Activated CD8-positive, alpha-beta memory T cell treated with anti-CD3 and anti-CD28 coated beads for 1 hour (primary cell): ENCODE data around the gene LILRA6.
"Not testable (repeated sequence)": the region's sequence is repeated elsewhere in the genome, so short reads cannot be mapped to it uniquely, and the experiment has no call there.

ENCODE experiments used
- DNase-seq, 2 donors: peaks; one replicate each; pipeline ENCODE4 v3.0.0-alpha.2; 2020; ENCODE audit warnings: low read depth in 1 of 2; ENCODE audit errors: extremely low read depth in 1 of 2

The LILRA6 gene

DNA sequence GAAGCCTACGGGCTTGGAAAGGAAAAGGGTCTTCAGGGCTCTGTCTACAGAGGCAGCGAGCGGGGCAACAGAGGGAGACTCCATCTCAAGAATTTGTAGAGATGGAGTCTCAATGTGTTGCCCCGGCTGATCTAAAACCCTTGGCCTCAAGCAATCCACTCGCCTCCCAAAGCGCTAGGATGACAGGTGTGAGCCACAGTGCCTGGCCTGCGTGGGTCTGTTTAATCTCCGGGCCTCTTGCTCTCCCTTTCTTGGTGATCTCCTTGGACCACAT lies 33.9 kb downstream of the LILRA6 start:
- DNase-seq: no peak

DNA sequence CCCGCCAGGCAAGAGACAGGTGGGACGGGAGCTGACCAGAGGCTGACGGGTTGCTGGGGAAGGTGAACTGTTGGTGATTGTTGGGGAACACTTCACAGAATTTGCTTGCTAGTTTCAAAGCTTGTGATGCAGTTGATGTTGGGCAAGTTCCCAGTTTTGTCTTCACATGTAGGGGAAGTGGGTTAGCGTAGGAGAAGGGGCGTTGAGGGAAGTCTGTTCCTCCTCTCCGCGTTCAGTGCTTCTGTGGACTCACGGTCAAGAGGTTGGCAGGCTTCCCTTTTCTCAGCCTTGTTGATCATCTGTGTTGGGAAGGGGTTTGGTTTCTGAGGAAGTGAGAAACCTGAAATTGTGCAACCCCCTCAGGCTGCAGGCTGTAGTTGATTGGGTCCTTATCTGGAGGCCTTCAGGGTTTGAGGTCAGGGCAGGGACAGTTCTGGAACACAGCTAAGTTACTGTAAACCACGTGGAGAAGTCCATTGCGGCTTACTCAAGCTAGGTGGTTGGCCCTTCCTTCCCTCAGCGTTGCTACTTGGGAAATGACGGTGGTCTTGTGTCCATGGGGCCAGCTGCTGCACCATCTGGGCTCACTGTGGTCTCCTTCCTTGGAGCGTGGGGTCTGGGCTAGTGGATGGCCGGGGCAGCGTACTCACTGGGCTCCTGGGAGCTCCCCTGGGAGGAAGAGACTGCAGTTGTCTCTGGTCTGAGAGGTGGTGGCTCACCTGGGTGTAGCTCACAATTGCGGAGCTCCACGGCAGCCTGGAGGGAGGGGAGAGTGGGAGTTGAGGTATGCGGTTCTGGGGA lies 34.4 kb downstream of the LILRA6 start:
- DNase-seq: no peak

DNA sequence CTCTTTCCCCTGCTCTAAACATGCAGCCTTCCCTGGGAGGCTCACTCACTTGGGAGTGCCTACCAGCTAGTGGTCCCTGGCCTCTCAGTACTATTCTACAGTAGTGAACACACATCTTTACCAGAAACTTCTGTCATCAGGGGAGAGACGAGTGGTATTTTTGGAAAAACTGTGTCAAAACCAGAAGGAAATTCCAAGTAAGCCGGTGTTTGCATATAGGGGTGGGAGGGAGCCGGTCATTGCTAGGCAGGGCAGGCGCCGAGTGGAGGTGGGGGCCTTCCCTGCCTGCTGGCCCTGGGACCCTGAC lies 35.0 kb downstream of the LILRA6 start:
- no peak for DNase-seq

DNA sequence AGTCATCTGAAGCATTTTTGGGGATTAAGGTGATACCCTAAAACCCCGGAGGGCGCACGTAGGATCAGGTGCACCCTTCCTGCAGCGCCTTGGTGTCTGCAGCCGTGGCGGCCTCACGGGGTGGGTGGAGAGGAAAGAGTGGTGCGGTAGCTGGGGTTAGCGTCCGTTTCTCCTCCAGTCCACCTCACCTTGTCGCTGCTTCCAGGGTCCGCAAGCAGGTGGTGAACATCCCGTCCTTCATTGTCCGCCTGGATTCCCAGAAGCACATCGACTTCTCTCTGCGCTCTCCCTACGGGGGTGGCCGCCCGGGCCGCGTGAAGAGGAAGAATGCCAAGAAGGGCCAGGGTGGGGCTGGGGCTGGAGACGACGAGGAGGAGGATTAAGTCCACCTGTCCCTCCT lies 35.4 kb downstream of the LILRA6 start:
- not testable (repeated sequence) for DNase-seq

GRCh38 chr19:54206831-54207177 lies 35.8 kb downstream of the LILRA6 start:
- DNase-seq: no peak

GRCh38 chr19:54206030-54206830 lies 36.4 kb downstream of the LILRA6 start:
- DNase-seq: no peak

GRCh38 chr19:54204767-54205468 lies 37.7 kb downstream of the LILRA6 start:
- DNase-seq: no peak

- no peak for DNase-seq
Measured at GRCh38 chr19:54203151-54203611, 39.4 kb downstream of the LILRA6 start.

DNA sequence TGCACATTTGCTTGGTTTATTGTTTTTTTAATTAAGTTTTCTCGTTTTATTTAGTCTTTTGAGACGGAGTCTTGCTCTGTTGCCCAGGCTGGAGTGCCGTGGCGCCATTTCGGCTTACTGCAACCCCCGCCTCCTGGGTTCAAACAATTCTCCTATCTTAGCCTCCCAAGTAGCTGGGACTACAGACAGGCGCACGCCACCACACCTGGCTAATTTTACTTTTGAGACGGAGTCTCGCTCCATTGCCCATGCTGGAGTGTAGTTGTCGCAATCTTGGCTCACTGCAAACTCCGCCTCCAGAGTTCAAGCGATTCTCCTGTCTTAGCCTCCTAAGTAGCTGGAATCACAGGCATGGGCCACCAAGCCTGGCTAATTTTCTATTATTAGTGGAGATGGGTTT lies 40.6 kb downstream of the LILRA6 start:
- no peak for DNase-seq

- DNase-seq: no peak
Measured at GRCh38 chr19:54201172-54201701, 41.4 kb downstream of the LILRA6 start.

DNA sequence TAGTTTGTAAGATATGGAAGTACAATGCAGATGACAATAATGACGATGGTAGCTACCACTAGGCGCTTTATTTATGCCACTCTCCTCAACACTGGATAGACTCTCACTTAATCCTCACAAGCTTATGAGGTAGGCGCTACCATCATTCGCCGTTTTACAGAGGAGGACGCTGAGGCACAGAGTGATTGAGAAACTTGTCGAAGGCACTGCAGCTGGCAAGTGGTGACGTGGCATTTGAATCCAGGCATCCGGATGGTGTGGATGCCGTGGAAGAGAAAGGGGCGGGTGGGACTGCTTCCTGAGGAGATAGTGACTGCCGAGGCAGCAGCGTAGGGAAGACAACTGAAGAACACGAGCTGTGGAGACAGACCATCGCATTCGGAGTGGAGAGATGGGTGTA lies 43.2 kb downstream of the LILRA6 start:
- no peak for DNase-seq

- DNase-seq: no peak
Measured at GRCh38 chr19:54197121-54197520, 45.5 kb downstream of the LILRA6 start.

DNA sequence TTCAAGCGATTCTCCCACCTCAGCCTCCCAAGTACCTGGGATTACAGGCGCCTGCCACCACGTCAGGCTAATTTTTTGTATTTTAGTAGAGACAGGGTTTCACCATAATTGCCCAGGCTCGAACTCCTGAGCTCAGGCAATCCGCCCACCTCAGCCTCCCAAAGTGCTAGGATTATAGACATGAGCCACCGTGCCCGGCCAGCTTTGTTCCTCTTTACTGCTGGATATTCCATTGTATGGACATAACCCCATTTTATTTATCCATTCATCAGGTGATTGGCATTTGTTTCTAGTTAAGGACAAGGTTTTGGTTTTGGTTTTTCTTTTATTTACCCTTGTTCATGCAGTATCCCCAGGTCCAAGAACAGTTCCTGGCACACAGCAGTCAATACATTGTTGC lies 46.1 kb downstream of the LILRA6 start:
- no peak for DNase-seq

DNA sequence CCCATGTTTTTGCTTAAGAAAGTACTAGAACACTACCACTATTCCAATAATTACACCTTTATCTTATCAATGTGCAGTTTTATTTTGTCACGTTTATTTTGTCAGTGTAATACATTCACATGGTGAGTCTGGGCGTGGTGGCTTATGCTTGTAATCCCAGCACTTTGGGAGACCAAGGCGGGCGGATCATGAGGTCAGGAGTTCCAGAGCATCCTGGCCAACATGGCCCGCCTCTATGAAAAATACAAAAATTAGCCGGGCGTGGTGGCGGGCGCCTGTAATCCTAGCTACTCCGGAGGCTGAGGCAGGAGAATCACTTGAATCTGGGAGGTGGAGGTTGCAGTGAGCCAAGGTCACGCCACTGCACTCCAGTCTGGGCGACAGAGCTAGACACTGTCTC lies 48.1 kb downstream of the LILRA6 start:
- not testable (repeated sequence) for DNase-seq

GRCh38 chr19:54193011-54193410 lies 49.6 kb downstream of the LILRA6 start:
- no peak for DNase-seq

DNA sequence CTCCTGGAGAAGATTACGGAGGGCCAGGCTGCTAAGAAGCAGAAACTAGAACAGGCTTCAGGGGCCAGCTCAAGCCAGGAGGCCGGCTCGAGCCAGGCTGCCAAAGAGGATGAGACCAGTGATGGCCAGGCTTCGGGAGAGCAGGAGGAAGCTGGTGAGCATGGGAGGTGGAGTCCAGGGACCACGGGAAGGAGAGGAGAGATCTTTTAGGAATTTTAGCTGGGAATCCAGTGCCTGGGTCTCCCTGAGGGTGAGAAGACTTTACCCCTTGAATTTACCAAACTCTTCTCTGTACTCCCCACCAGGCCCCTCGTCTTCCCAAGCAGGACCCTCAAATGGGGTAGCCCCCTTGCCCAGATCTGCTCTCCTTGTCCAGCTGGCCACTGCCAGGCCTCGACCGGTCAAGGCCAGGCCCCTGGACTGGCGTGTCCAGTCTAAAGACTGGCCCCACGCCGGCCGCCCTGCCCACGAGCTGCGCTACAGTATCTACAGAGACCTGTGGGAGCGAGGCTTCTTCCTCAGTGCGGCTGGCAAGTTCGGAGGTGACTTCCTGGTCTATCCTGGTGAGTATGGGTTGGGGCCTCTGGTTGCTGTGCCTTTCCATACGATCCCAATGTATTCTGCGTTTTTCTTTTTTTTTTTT lies 50.7 kb downstream of the LILRA6 start:
- DNase-seq: no peak

- DNase-seq: peak in 1 of 2 donors; percentile 80
Measured at GRCh38 chr19:54191011-54191810, 51.4 kb downstream of the LILRA6 start, which contains the start of gene TSEN34. TSS of gene TSEN34 (plus strand) at chr19:54191308. CDS start at chr19:54191365, 57 bp downstream.

GRCh38 chr19:54190503-54191010 lies 52.0 kb downstream of the LILRA6 start:
- peak; percentile 99 to 100 for DNase-seq

DNA sequence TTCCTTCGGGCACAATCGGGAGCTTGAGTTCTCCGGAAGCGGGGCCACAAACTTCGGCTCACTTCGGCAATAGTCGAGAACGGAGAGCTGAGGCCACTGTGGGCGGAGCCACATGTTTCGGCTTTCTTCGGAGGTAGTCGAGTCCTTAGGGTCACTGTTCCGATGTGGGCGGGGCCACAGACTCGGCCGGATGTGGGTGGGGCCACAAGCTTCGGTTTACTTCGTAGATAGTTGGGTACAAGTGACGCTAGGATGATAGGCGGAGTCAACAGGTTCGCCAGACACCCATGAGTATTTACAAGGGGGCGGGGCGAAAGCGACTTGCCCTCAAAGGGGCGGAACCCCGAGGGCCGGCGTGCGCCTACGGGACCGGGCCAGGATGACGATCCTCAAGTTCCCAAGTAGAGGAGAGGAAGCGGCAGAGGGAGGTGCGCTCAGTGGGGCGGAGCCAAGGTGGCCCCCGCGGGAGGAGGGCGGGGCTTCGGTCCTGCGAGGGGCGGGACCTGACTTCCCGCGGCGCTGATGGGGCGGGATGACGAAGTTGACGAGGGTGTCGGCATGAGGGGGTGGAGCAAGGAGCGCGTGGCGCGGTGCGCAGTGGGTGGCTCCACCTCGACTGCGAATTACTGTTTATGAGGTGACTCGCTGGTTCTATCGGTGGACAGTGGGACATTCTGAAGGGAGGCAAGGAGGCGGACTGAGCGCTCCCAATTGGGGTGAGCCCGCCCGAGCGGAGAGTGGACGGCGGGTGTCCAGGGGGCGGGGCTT lies 52.7 kb downstream of the LILRA6 start:
- peak; percentile 99 to 100 for DNase-seq
